Neural progenitor cell (in vitro differentiated cells): ENCODE measurements around the gene OPALIN.

Experiments used
- CTCF ChIP-seq: fragments of 200-600 bp; sonication (generic); IDR thresholded peaks from 2 replicates; pipeline ENCODE4 v1.5.1; 2017; ENCODE audit warnings: antibody characterized with exemption, mild to moderate bottlenecking
- EZH2 ChIP-seq: fragments of 200-600 bp; sonication (generic); IDR thresholded peaks from 2 replicates; pipeline ENCODE4 v1.6.1; 2017; ENCODE audit warnings: antibody characterized with exemption, mild to moderate bottlenecking, moderate library complexity
- EZH2phosphoT487 ChIP-seq: fragments of 200-600 bp; sonication (generic); IDR thresholded peaks from 2 replicates; pipeline ENCODE4 v1.6.1; 2017; ENCODE audit warnings: antibody characterized with exemption

GRCh38 chr10:96408201-96408600 is 49.4 kb upstream of the OPALIN start:
- TF ChIP-seq EZH2 (no peak), CTCF (no peak), EZH2phosphoT487 (no peak)
